Loucy (cell line): ENCODE results near the gene RNF135.
"Not testable (repeated sequence)": the region's sequence is repeated elsewhere in the genome, so short reads cannot be mapped to it uniquely, and the experiment has no call there.

ENCODE experiments used
- H2AFZ ChIP-seq: fragments of 200-600 bp; sonication (generic); 2 replicates; pipeline ENCODE4 v1.6.0; 2016; ENCODE audit warnings: antibody characterized with exemption, mild to moderate bottlenecking, low read length, moderate library complexity
- H3F3A ChIP-seq: fragments of 200-600 bp; 2 replicates; pipeline ENCODE4 v1.6.0; 2016; ENCODE audit warnings: antibody characterized with exemption, low read depth, mild to moderate bottlenecking
- H3K27me3 ChIP-seq: fragments of 200-600 bp; sonication (generic); 2 replicates; pipeline ENCODE4 v1.6.1; 2014; ENCODE audit warnings: low read length, mild to moderate bottlenecking; ENCODE audit not compliant: insufficient read depth, poor library complexity, severe bottlenecking
- H3K36me3 ChIP-seq: fragments of 200-600 bp; sonication (generic); 2 replicates; pipeline ENCODE4 v1.6.1; 2016; ENCODE audit warnings: low read length; ENCODE audit not compliant: insufficient read depth
- H3K4me1 ChIP-seq: fragments of 200-600 bp; sonication (generic); 2 replicates; pipeline ENCODE4 v1.5.1; 2014; ENCODE audit warnings: low read length, mild to moderate bottlenecking; ENCODE audit not compliant: insufficient read depth, poor library complexity, severe bottlenecking
- H3K4me2 ChIP-seq: fragments of 200-600 bp; sonication (generic); 2 replicates; pipeline ENCODE4 v1.6.0; 2014; ENCODE audit warnings: antibody characterized with exemption, low read length, low read depth, mild to moderate bottlenecking; ENCODE audit not compliant: poor library complexity, severe bottlenecking
- H3K4me3 ChIP-seq: fragments of 200-600 bp; sonication (generic); 2 replicates; pipeline ENCODE4 v1.5.1; 2014; ENCODE audit warnings: low read length, mild to moderate bottlenecking, mixed read lengths; ENCODE audit not compliant: poor library complexity, severe bottlenecking
- H3K79me2 ChIP-seq: fragments of 200-600 bp; sonication (generic); 2 replicates; pipeline ENCODE4 v1.6.1; 2014; ENCODE audit warnings: low read length; ENCODE audit not compliant: insufficient read depth
- H3K9ac ChIP-seq: fragments of 200-600 bp; sonication (generic); 2 replicates; pipeline ENCODE4 v1.6.0; 2014; ENCODE audit warnings: mild to moderate bottlenecking, low read depth, low read length, moderate library complexity; ENCODE audit not compliant: poor library complexity, severe bottlenecking
- H3K9me2 ChIP-seq: fragments of 200-600 bp; sonication (generic); replicated peaks from 2 replicates; pipeline ENCODE4 v1.6.1; 2016; ENCODE audit warnings: low read depth, low read length, mixed read lengths
- H3K9me3 ChIP-seq: fragments of 200-600 bp; sonication (generic); 2 replicates; pipeline ENCODE4 v1.6.1; 2014; ENCODE audit warnings: mild to moderate bottlenecking, antibody characterized with exemption, low read length, low read depth; ENCODE audit not compliant: insufficient read depth
- H4K20me1 ChIP-seq: fragments of 200-600 bp; sonication (generic); 2 replicates; pipeline ENCODE4 v1.6.0; 2014; ENCODE audit warnings: antibody characterized with exemption, low read length, mild to moderate bottlenecking; ENCODE audit not compliant: insufficient read depth, poor library complexity, severe bottlenecking
- CTCF ChIP-seq: fragments of 200-600 bp; sonication (generic); conservative IDR thresholded peaks from 2 replicates; pipeline ENCODE4 v1.5.1; 2014; ENCODE audit warnings: mild to moderate bottlenecking, antibody characterized with exemption, low read length
- EZH2phosphoT487 ChIP-seq: fragments of 200-600 bp; IDR thresholded peaks from 2 replicates; pipeline ENCODE4 v1.6.1; 2018; ENCODE audit warnings: antibody characterized with exemption, mild to moderate bottlenecking, moderate library complexity, borderline replicate concordance

Gene RNF135

GRCh38 chr17:31004160-31004559 lies 33.3 kb downstream of the RNF135 start:
- Histone ChIP-seq H3K9me3 (no peaks in the 10 kb centered on the region), H2AFZ (no peak overlapping the region), H3K4me3 (no peak overlapping the region), H3K9ac (no peak overlapping the region), H3K4me1 (no peaks in the 10 kb centered on the region), H3K36me3 (peaks cover 8% of the 10 kb centered on the region; the same call in 1 of the 2 replicates), H3K9me2 (no peaks in the 10 kb centered on the region), H4K20me1 (no peaks in the 10 kb centered on the region), H3F3A (no peaks in the 10 kb centered on the region), H3K79me2 (no peaks in the 10 kb centered on the region), H3K27me3 (no peaks in the 10 kb centered on the region), H3K4me2 (no peak overlapping the region)
- no peak for TF ChIP-seq CTCF
- TF ChIP-seq EZH2phosphoT487: no peak

GRCh38 chr17:31007695-31008373 lies 37.0 kb downstream of the RNF135 start:
- H3K4me1 ChIP-seq: no peaks in the 10 kb centered on the region
- peak overlapping the region; percentile 60 for H3K4me3 ChIP-seq
- no peaks in the 10 kb centered on the region for H3K36me3 ChIP-seq
- no peaks in the 10 kb centered on the region for H3K27me3 ChIP-seq
- peak overlapping the region; percentile 31 for H3K4me2 ChIP-seq
- no peaks in the 10 kb centered on the region for H4K20me1 ChIP-seq
- H2AFZ ChIP-seq: peak overlapping the region; percentile 26; the same call in 1 of the 2 replicates
- H3F3A ChIP-seq: no peaks in the 10 kb centered on the region
- H3K9ac ChIP-seq: peak overlapping the region; percentile 32
- TF ChIP-seq CTCF (no peak), EZH2phosphoT487 (no peak)
- no peaks in the 10 kb centered on the region for H3K79me2 ChIP-seq
- H3K9me3 ChIP-seq: no peaks in the 10 kb centered on the region
- H3K9me2 ChIP-seq: no peaks in the 10 kb centered on the region

- Histone ChIP-seq H3K4me1 (no peaks in the 10 kb centered on the region), H3K9me2 (no peaks in the 10 kb centered on the region), H3K4me3 (peak overlapping the region; percentile 60), H3K36me3 (no peaks in the 10 kb centered on the region), H3K27me3 (no peaks in the 10 kb centered on the region), H3K9ac (peak overlapping the region; percentile 32), H3K4me2 (peak overlapping the region; percentile 31), H3K9me3 (no peaks in the 10 kb centered on the region), H3K79me2 (no peaks in the 10 kb centered on the region), H3F3A (no peaks in the 10 kb centered on the region), H4K20me1 (no peaks in the 10 kb centered on the region), H2AFZ (peak overlapping the region; percentile 26; the same call in 1 of the 2 replicates)
- TF ChIP-seq EZH2phosphoT487 (no peak), CTCF (no peak)
These were observed 37.7 kb downstream of the RNF135 start for GRCh38 chr17:31008374-31009041.

- not testable (repeated sequence) for H3K9ac ChIP-seq, H2AFZ ChIP-seq, H3K9me3 ChIP-seq, H3K27me3 ChIP-seq, H4K20me1 ChIP-seq, H3K9me2 ChIP-seq, H3K4me1 ChIP-seq, H3K79me2 ChIP-seq, H3F3A ChIP-seq, H3K36me3 ChIP-seq
- H3K4me3 ChIP-seq: peak overlapping the region; percentile 60
- peak overlapping the region; percentile 31 for H3K4me2 ChIP-seq
These were observed 38.3 kb downstream of the RNF135 start for GRCh38 chr17:31009042-31009702.

GRCh38 chr17:31010014-31010413 lies 39.2 kb downstream of the RNF135 start:
- not testable (repeated sequence) for H3K9me3 ChIP-seq, H3K79me2 ChIP-seq, H3K9me2 ChIP-seq, H3F3A ChIP-seq, H3K36me3 ChIP-seq, H3K4me3 ChIP-seq, H3K4me2 ChIP-seq, H2AFZ ChIP-seq, H3K9ac ChIP-seq, H3K27me3 ChIP-seq, H4K20me1 ChIP-seq, H3K4me1 ChIP-seq
